Neuronal stem cell (in vitro differentiated cells): ENCODE measurements around the gene LPP.

ENCODE experiments used
- DNase-seq: peaks from one replicate; pipeline ENCODE4 v3.0.0-alpha.2; 2013; ENCODE audit warnings: low spot score
- H2AFZ ChIP-seq: one replicate; pipeline ENCODE4 v1.6.1; 2013; ENCODE audit warnings: mild to moderate bottlenecking, low read length, inconsistent platforms
- H2AK5ac ChIP-seq: 2 replicates; pipeline ENCODE4 v1.6.1; 2013; ENCODE audit warnings: low read depth, mild to moderate bottlenecking, inconsistent platforms, low read length, moderate library complexity, mixed read lengths
- H2BK120ac ChIP-seq: 2 replicates; pipeline ENCODE4 v1.6.1; 2013; ENCODE audit warnings: low read depth, mild to moderate bottlenecking, inconsistent platforms, low read length, moderate library complexity, mixed read lengths
- H2BK12ac ChIP-seq: one replicate; pipeline ENCODE4 v1.6.1; 2013; ENCODE audit warnings: low read length, inconsistent platforms
- H2BK15ac ChIP-seq: 2 replicates; pipeline ENCODE4 v1.6.1; 2013; ENCODE audit warnings: mild to moderate bottlenecking, low read length, inconsistent platforms, mixed read lengths
- H2BK5ac ChIP-seq: one replicate; pipeline ENCODE4 v1.6.1; 2013; ENCODE audit warnings: inconsistent platforms, mild to moderate bottlenecking, low read length, moderate library complexity
- H3K14ac ChIP-seq: one replicate; pipeline ENCODE4 v1.6.1; 2013; ENCODE audit warnings: low read length, inconsistent platforms
- H3K18ac ChIP-seq: 2 replicates; pipeline ENCODE4 v1.6.1; 2013; ENCODE audit warnings: low read length, inconsistent platforms
- H3K23ac ChIP-seq: 2 replicates; pipeline ENCODE4 v1.6.1; 2013; ENCODE audit warnings: low read depth, mild to moderate bottlenecking, mixed read lengths, low read length, inconsistent platforms; ENCODE audit not compliant: poor library complexity
- H3K27ac ChIP-seq: replicated peaks from 3 replicates; pipeline ENCODE4 v1.5.1; 2013; ENCODE audit warnings: low read length, inconsistent platforms
- H3K27me3 ChIP-seq, 3 experiments: 2 replicates each; pipeline ENCODE4 v1.6.1; 2013; ENCODE audit warnings: low read length in 3 of 3, mild to moderate bottlenecking in 2 of 3, inconsistent platforms in 1 of 3, low read depth in 1 of 3, mixed read lengths in 1 of 3, moderate library complexity in 1 of 3; ENCODE audit not compliant: control insufficient read depth in 3 of 3, insufficient read depth in 3 of 3
- H3K36me3 ChIP-seq, 2 donors: replicated peaks in 1 of 2; 2 replicates each; pipeline ENCODE4 v1.6.1; 2013; ENCODE audit warnings: low read length in 2 of 2; ENCODE audit not compliant: control insufficient read depth in 2 of 2, insufficient read depth in 2 of 2
- H3K4ac ChIP-seq: 2 replicates; pipeline ENCODE4 v1.6.1; 2013; ENCODE audit warnings: inconsistent platforms, mild to moderate bottlenecking, low read length, moderate library complexity
- H3K4me1 ChIP-seq, 2 donors: 1 replicate in 1 of 2; 2 replicates in 1 of 2; pipeline ENCODE4 v1.6.1; 2013; ENCODE audit warnings: low read length in 2 of 2, low read depth in 1 of 2; ENCODE audit not compliant: control insufficient read depth in 2 of 2, insufficient read depth in 1 of 2
- H3K4me2 ChIP-seq: one replicate; pipeline ENCODE4 v1.6.1; 2013; ENCODE audit warnings: mild to moderate bottlenecking, low read length, inconsistent platforms; ENCODE audit not compliant: insufficient read depth, poor library complexity, severe bottlenecking
- H3K4me3 ChIP-seq, 2 donors: 2 replicates each; pipeline ENCODE4 v1.5.1; 2013; ENCODE audit warnings: low read length in 2 of 2, mild to moderate bottlenecking in 2 of 2, inconsistent platforms in 1 of 2, moderate library complexity in 1 of 2
- H3K79me1 ChIP-seq: one replicate; pipeline ENCODE4 v1.6.1; 2013; ENCODE audit warnings: low read depth, mild to moderate bottlenecking, inconsistent platforms, low read length, moderate library complexity
- H3K9ac ChIP-seq: one replicate; pipeline ENCODE4 v1.6.1; 2013; ENCODE audit warnings: mild to moderate bottlenecking, low read depth, low read length, inconsistent platforms; ENCODE audit not compliant: poor library complexity
- H3K9me3 ChIP-seq, 2 donors: replicated peaks in 1 of 2; 2 replicates each; pipeline versions ENCODE3 to v1.6.1; 2013; ENCODE audit warnings: low read length in 2 of 2, mild to moderate bottlenecking in 2 of 2, inconsistent platforms in 1 of 2, low read depth in 1 of 2, mixed read lengths in 1 of 2, moderate library complexity in 1 of 2; ENCODE audit not compliant: control insufficient read depth in 2 of 2, insufficient read depth in 1 of 2
- H4K8ac ChIP-seq: one replicate; pipeline ENCODE4 v1.6.1; 2013; ENCODE audit warnings: low read depth, mild to moderate bottlenecking, inconsistent platforms, low read length, moderate library complexity
- H4K91ac ChIP-seq: one replicate; pipeline ENCODE4 v1.6.1; 2013; ENCODE audit warnings: low read length, low read depth, mild to moderate bottlenecking, inconsistent platforms; ENCODE audit not compliant: poor library complexity
- WGBS, 2 donors: extraction: QIAGEN DNeasy Blood & Tissue Kit; methylation state at CpG; one replicate each; pipeline ENCODE4 v1.1.7; 2013; ENCODE audit warnings: missing lambda C conversion rate in 2 of 2, mixed read lengths in 1 of 2; ENCODE audit not compliant: insufficient read length in 2 of 2, insufficient replicate concordance in 1 of 2; ENCODE audit errors: extremely low coverage in 2 of 2; 5-methylcytosine and 5-hydroxymethylcytosine counted together

Gene LPP

GRCh38 chr3:188686324-188686723, 532.4 kb downstream of the LPP start:
- H3K14ac ChIP-seq, result no peak overlapping the region
- no CpG with 5 or more reads among the region's 2 CpGs for WGBS, 2 donors
- H4K8ac ChIP-seq, result no peak overlapping the region
- no peaks in the 10 kb centered on the region for H3K9me3 ChIP-seq
- H3K4me2 ChIP-seq, result no peak overlapping the region
- no peak overlapping the region for H2BK5ac ChIP-seq
- H4K91ac ChIP-seq, result no peak overlapping the region
- no peak overlapping the region for H3K4me3 ChIP-seq
- no peak overlapping the region for H2AFZ ChIP-seq
- no peak for DNase-seq
- H3K79me1 ChIP-seq, result no peaks in the 10 kb centered on the region
- no peaks in the 10 kb centered on the region for H3K27me3 ChIP-seq
- H3K4ac ChIP-seq, result no peak overlapping the region
- no peak overlapping the region for H3K9ac ChIP-seq
- no peak overlapping the region for H3K18ac ChIP-seq
- no peak overlapping the region for H2BK15ac ChIP-seq
- H2BK120ac ChIP-seq, result no peak overlapping the region
- H3K36me3 ChIP-seq, result no peaks in the 10 kb centered on the region
- no peak overlapping the region for H2AK5ac ChIP-seq
- no peak overlapping the region for H3K23ac ChIP-seq
- no peaks in the 10 kb centered on the region for H3K4me1 ChIP-seq
- H2BK12ac ChIP-seq, result no peak overlapping the region
- no peak overlapping the region for H3K27ac ChIP-seq

GRCh38 chr3:188687389-188687788, 533.4 kb downstream of the LPP start:
- H3K4me1 ChIP-seq, result no peaks in the 10 kb centered on the region
- no peak overlapping the region for H2BK120ac ChIP-seq
- H3K9me3 ChIP-seq, result no peaks in the 10 kb centered on the region
- no peak overlapping the region for H4K8ac ChIP-seq
- no peak overlapping the region for H2BK12ac ChIP-seq
- H2AK5ac ChIP-seq, result no peak overlapping the region
- WGBS, 2 donors, result no CpG with 5 or more reads among the region's 3 CpGs
- H3K36me3 ChIP-seq, result no peaks in the 10 kb centered on the region
- H3K9ac ChIP-seq, result no peak overlapping the region
- H2BK5ac ChIP-seq, result no peak overlapping the region
- H3K23ac ChIP-seq, result no peak overlapping the region
- H3K4me2 ChIP-seq, result no peak overlapping the region
- no peak for DNase-seq
- no peak overlapping the region for H2BK15ac ChIP-seq
- no peak overlapping the region for H4K91ac ChIP-seq
- H3K27ac ChIP-seq, result no peak overlapping the region
- no peak overlapping the region for H3K14ac ChIP-seq
- no peak overlapping the region for H3K18ac ChIP-seq
- no peaks in the 10 kb centered on the region for H3K27me3 ChIP-seq
- H3K4ac ChIP-seq, result no peak overlapping the region
- H3K79me1 ChIP-seq, result no peaks in the 10 kb centered on the region
- H2AFZ ChIP-seq, result no peak overlapping the region
- no peak overlapping the region for H3K4me3 ChIP-seq

- H4K8ac ChIP-seq, result no peak overlapping the region
- no peak overlapping the region for H3K14ac ChIP-seq
- no peak for DNase-seq
- H3K9ac ChIP-seq, result no peak overlapping the region
- no peak overlapping the region for H4K91ac ChIP-seq
- H3K4me2 ChIP-seq, result no peak overlapping the region
- H2AFZ ChIP-seq, result no peak overlapping the region
- WGBS, 2 donors, result no CpG with 5 or more reads among the region's 2 CpGs
- no peaks in the 10 kb centered on the region for H3K36me3 ChIP-seq
- no peak overlapping the region for H3K23ac ChIP-seq
- H2BK120ac ChIP-seq, result no peak overlapping the region
- no peak overlapping the region for H3K4ac ChIP-seq
- H3K27ac ChIP-seq, result no peak overlapping the region
- H3K27me3 ChIP-seq, result no peaks in the 10 kb centered on the region
- H3K79me1 ChIP-seq, result no peaks in the 10 kb centered on the region
- no peak overlapping the region for H2BK12ac ChIP-seq
- H3K4me3 ChIP-seq, result no peak overlapping the region
- H3K9me3 ChIP-seq, result no peaks in the 10 kb centered on the region
- H3K4me1 ChIP-seq, result no peaks in the 10 kb centered on the region
- H3K18ac ChIP-seq, result no peak overlapping the region
- no peak overlapping the region for H2BK5ac ChIP-seq
- H2BK15ac ChIP-seq, result no peak overlapping the region
- no peak overlapping the region for H2AK5ac ChIP-seq
Observed at GRCh38 chr3:188689101-188689574, 535.2 kb downstream of the LPP start.

GRCh38 chr3:188690064-188690463, 536.1 kb downstream of the LPP start:
- no peak overlapping the region for H3K14ac ChIP-seq
- H3K4me1 ChIP-seq, result no peaks in the 10 kb centered on the region
- no peak overlapping the region for H2BK15ac ChIP-seq
- no CpG with 5 or more reads among the region's 5 CpGs for WGBS, 2 donors
- H2AFZ ChIP-seq, result no peak overlapping the region
- no peak overlapping the region for H2AK5ac ChIP-seq
- no peaks in the 10 kb centered on the region for H3K27me3 ChIP-seq
- H3K4ac ChIP-seq, result no peak overlapping the region
- no peak overlapping the region for H3K27ac ChIP-seq
- no peak overlapping the region for H3K9ac ChIP-seq
- no peak overlapping the region for H2BK5ac ChIP-seq
- H2BK12ac ChIP-seq, result no peak overlapping the region
- H4K91ac ChIP-seq, result no peak overlapping the region
- H3K36me3 ChIP-seq, result no peaks in the 10 kb centered on the region
- H3K23ac ChIP-seq, result no peak overlapping the region
- no peaks in the 10 kb centered on the region for H3K9me3 ChIP-seq
- no peak overlapping the region for H3K4me2 ChIP-seq
- no peak overlapping the region for H4K8ac ChIP-seq
- no peak overlapping the region for H3K4me3 ChIP-seq
- H3K79me1 ChIP-seq, result no peaks in the 10 kb centered on the region
- no peak overlapping the region for H2BK120ac ChIP-seq
- no peak overlapping the region for H3K18ac ChIP-seq
- DNase-seq, result no peak
